Stimulated activated CD8-positive, alpha-beta memory T cell treated with anti-CD3 and anti-CD28 coated beads, Interleukin-12 subunit alpha, Interleukin-12 subunit beta, amount 100 ng/mL, for 24 hours (primary cell): ENCODE results near the gene XIRP1.
"Not testable (repeated sequence)": the region's sequence is repeated elsewhere in the genome, so short reads cannot be mapped to it uniquely, and the experiment has no call there.

ENCODE experiments used
- DNase-seq: peaks from one replicate; pipeline ENCODE4 v3.0.0-alpha.2; 2020; ENCODE audit errors: extremely low read depth

XIRP1 gene

DNA sequence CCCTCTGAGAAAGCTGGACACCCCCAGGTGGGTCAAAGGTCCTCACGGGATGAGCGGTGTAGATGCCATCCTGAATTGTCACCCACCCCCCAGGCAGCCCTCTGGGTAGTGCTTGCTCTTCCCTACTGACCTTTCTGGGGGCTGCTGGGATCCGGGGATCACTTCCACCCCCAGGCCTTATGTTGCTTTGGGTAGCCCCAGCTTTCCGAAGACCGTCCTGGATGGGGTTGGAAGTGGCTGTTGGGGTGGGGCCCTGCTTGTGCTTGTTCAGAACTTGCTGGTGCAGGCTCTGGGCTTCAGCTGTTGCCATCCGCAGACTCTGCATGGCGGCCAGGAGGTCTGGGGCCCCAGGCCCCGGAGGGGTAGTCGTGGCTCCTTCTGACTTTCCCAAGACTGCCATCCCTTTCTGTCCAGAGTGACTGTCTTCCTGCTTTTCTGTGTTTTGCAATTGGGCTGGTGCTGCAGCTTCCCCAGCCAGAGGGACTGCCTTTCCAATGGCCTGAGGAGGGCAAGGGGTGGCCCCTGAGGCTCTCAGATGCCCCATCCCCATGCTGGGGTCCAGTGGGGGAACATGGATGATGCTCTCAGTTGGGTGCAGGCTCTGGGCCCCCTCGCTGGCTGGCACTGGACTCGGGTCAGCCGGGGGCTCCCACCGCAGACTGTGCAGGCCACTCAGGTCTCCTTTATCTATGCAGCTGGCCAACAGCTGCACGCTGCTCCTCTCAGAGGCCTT lies 6.3 kb downstream of the XIRP1 start:
- no peak for DNase-seq

DNA sequence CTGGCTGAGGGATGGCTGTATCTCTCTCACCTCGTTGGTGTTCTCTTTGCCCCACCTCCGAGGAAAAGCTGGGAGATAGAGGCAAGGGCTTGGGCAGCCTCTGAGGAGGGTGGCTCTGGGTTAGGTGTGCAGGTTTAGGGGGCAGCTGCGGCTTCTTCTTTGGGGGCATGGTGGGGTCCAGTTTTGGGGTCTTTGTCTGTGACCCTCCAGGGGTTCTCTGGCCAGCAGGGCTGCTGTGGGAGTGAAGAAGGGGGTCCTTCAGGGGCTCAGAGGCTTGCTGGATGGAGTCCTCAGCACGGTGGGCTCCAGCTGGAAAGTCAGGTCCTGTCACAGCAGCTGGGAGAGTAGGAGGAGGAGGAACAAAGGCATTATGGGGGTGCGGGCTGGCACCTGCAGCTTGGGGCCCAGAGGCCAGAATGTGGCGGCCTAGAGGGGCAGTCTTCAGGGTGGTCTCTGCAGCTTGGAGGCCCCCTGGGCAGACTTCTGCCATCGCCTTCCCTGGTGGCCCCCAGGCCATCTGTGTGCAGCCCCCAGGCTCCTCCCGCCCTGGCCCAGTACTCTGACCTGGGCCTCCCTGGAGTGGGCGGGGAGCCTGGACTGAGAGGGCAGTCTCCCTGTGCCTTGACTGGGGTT lies 7.0 kb downstream of the XIRP1 start:
- DNase-seq, result no peak

DNA sequence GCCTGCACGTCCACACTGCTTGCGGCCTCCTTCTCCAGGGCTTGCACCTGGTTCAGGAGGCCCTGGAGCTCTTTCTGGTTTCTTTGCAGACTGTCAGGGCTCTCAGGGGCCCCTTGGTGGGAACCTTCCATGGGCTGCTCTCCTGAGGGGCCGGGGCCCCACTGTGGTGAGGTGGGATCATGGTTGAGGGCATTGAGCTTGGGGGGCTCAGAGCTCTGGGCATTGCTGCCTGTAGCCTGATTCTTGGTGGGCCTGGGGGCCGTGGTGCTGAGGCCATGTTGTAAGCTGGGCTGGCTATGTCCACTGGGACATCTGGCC lies 7.5 kb downstream of the XIRP1 start:
- no peak for DNase-seq

DNA sequence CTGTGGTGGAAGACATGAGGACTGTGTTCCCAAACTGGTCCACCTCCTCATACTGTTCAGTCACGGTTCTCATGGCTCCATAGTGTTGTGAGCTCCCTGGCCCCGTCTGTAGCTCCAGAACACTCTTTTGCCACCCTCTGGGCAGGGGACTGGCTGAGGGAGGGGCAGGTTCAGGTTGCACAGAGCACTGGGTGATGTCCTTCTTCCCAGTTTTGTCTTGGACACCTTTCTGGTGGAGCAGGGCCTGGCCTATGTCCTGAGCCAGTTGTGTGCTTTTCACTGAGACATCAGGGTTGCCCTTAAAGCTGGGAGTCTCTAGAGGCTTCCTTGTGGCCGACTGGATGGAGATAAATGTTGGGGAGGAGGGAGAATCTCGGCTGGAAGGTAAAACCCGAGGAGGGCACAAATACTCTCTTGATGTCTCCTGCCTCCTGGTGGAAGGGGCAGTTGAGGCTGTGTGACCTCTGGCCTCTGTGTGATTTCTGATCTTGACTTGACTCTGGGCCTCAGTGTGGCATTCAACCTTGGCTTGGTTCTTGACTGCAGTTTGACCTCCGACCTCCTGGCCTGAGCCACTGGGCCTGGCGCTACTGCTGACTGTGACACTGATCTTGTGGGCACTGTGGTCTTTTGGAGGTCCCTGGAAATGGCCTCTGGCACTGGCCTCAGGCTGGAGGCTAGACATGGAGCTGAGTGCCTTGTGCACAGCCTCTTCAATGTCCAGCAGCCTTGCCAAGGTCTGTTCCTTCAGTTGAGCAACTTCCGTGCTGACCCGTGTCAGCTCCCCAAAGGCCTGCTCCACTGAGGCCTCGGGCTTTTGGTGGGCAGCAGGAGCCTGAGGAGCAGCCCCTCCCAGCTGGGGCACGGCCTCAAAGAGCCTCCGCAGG lies 8.1 kb downstream of the XIRP1 start:
- DNase-seq, result no peak

DNA sequence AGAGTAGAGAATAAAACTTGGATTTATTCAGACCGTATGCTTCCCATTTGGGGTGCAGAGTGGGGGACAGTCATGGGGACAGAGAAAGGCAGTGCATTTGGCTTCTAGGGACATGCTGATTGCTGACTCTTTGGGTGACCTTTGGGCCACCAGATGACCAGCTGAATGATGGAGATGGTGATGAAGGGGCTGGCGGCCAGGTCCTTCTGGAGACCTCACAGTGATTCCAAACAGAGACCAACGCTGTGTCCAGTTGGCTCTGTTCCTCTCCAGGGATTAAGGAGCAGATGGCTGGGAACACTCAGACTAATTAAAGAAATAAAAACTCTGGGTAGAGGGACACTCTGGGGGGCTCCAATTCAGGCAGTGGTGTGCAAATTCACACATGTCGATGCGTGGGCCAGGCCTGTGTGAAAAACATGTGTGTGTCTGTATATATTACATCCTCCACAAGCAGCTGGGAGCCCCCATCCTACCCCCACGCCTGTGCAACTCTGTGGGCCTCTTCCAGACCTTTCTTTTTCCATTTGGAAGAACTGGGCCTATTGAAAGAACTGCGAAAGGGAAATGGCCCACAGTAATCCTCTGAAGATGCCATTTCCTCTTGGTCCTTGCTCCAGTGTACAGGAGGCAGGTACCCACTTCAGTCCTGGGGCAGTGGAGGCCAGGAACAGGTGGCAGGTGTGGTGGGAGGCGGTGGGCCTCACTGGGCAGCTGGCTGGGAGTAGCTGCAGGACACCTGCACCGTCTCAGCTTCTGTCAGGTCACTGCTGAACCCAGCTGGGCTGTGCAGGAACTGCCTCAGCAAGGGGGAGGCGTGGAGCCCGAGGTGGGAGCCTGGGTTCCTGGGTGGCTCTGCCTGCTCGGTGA lies 8.9 kb downstream of the XIRP1 start:
- no peak for DNase-seq

DNA sequence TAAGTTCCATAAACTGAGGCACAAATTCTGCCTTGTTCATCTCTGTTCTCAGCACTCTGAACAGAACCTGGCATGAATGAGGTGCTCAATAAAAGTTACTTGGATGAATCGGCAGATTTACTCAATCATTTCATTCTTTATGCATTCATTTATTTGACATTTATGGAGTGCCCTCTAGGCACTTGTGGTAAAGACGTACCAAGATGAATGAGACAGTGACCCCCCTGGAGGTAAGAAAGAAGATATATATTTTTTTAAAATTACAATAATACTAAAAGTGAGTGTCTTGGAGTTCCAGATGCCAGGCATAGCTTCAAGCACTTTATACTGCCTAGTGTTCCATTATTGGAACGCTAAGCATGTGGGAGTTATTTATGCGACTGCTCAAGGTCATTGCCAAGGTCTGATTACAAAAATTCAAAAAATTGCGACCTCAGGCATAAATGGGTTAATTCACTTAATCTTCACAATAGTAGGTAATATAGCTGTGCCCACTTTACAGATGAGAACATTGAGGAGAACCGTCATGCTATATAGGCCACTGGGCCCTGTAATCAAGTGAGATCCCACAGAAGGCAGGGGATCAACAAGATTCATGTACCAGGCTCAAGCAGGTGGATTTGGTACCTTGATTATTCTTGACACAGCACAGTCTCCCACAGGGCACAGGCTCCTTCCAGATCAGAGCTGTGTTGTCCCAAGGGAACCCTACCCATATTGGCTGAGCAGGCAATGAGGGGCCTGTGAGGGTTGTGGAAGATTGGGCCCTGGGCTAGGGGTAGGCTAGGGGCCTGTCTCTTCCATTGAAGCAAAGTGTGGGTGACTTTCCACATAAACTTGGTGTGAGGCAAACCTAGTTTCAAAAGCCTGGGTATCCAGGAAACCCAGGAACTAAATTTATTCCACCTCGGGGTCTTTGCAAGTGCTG lies 10.7 kb downstream of the XIRP1 start:
- no peak for DNase-seq

DNA sequence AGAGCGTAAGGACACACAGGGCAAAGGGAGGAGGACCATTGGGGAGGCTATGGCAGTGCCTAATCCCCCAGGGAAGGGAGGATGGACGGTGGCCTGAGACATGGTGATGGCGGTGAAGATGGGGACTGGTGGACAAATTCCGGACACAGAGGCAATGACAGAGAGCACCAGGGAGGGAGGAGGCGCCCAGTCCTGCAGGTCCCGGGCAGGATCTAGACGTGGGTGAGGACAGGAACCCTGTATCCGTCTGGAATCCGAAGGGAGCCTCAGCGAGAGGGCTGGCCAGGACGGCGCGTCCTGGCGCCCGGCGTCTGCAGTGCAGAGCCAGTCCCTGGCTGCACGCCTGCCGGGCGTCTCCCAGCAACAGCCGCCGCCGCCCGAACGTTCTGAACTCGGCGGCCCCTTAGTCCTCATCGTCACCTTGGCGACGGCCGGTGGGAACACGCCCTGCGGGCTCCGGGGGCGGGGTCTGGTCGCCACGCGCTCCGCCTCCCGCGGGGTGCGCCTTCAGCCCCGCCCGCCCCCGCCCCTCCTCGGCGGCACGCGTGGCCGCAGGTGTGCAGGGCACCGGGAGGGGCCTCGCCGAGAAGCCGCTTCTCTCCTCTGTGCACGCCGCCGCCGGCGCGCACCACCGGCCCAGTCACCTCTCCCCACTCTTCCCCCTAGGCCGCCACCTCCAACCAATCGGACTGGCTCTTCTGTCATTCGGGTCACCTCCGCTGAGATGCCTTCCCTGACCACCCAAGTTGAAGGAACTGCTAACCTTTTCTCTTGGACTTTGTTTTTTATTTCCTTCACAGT lies 11.6 kb downstream of the XIRP1 start:
- DNase-seq, result peak; percentile 71

DNA sequence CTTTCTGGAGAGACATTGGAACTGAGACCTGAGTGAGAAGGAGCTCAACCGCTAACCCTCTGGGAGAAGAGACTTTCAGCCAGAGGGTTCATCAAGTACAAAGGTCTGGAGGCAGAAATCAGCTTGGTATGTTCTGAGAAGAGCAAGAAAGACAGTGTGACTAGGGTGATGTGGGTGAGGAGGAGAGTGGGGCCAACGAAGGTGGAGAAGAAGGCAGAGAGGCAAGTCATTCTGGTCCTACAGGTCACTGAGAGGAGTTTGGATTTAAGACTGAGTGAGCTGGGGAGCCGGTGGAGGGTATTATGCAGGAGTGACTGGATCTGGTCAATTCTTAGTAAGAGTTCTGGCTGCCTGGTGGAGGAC lies 12.2 kb downstream of the XIRP1 start:
- no peak for DNase-seq

DNA sequence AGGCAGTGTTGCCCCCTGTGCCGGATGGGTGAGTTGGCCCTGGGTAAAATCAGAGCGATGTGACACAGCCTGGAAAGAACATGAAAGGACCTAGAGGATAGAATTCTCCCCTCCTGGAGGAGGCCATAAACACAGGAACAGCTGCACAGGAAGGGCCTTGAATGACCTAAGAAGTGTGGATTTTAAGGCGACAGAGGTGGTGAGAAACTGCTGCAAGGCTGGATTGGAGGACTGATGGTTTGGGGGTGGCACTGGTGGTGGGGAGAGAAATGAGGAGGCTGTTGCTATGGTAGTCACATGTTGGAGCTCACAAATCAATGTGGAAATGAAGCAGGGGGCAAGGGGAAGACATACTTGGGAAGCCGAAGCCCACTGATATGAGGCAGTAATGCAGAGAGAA lies 13.8 kb downstream of the XIRP1 start:
- DNase-seq, result no peak

DNA sequence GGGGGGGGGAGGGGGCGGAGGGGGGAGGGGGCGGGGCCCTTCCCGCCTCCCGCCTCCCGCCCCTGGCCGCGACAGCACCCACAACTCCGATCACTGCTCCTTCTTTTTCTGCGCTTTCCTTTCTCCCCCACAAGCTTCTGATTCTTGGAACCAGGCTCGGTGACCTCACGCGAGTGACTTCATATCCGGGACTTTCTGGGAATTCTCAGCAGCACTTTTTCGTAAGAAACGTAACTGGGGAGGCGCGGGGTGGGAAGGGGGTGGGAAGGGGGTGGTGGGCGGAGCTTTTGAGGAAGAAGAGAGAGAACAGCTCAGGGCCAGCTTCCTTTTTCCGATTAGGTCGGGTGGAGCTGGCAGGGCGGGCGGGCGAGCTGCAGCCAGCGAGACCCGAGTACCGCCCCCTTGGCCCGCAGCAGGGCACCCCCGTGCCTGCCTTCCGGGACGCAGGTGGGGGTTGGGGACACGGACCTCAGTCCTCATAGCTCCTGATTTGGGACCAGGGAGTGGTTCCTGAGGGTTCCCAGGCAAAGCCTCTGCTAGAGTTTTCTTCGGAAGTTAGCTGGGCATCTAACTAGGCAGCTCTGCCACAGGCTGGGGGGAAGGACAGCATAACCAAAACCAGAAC lies 14.6 kb downstream of the XIRP1 start:
- DNase-seq, result peak; percentile 44

DNA sequence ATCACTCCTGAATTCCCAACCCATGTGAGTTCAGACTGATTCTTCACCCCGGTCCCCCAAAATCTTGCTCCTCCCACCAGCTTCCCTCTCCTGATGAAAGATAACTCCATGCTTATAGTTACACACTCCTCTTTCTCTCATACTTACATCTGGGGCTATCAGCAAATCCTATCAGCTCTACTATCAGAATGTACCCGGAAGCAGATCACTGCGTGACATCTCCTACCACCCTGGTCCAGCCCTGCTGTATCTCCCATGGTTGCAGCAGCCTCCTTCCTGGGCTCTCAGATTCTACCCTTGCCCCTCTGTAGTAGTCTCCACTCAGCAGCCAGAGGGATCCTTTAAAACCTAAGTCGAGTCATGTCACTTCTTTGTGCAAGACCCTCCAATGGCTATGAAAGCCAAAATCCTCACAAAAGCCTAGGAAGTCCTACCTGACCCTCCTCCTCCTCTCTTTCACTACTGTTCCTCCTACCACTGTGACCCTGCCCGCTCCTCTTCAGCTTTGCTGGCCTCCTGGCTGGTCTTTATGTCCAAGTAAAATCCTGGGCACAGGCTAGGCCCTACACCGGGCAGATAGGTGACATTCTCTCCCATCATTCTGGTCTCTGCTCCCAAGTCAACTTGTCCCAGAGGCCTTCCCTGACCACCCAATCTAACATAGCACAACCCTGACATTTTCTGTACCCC lies 16.2 kb downstream of the XIRP1 start:
- DNase-seq, result no peak

DNA sequence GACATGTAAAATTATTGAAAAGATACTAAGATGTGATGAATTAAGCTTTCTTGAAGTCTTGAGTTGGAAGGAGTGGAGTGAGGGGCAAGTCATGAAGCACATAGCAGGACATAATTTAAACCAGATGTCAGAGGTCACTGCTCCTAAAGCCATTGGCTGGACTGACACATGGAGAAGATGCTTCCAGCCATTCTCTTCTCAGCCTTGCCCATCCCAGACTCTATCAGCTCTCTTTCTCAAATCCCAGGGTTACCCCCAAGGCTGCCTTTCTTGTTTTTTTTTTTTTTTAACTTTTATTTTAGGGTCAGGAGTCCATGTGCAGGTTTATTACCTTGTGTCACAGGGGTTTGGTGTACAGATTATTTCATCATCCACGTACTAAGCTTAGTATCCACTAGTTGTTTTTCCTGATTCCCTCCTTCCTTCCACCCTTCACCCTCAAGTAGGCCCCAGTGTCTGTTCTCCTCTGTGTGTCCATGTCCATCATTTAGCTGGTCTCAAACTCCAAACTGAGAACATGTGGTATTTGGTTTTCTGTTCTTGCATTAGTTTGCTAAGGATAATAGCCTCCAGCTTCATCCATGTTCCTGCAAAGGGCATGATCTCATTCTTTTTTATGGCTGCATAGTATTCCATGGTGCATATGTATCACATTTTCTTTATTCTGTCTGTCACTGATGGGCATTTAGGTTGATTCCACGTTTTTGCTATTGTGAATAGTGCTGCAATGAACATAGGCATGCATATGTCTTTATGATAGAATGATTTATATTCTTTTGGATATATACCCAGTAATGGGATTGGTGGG lies 18.9 kb downstream of the XIRP1 start:
- no peak for DNase-seq

DNA sequence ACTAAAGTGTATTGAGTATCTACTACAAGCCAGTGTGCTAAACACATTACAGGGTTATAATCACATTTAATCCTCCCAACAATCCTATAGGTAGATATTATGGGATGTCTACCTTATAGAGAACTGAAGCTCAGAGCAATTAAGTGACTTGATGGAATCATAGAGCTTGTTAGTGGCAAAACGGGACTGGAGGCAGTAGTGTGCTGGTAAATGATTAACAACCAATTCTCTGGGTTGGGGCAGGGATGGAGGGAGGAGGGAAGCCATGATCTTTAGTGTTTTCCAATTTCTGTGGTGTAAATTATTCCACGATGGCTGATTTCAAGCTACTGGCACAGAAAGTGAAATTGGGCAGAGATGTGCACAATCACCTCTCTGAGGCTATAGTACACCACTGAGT lies 20.5 kb downstream of the XIRP1 start:
- no peak for DNase-seq

DNA sequence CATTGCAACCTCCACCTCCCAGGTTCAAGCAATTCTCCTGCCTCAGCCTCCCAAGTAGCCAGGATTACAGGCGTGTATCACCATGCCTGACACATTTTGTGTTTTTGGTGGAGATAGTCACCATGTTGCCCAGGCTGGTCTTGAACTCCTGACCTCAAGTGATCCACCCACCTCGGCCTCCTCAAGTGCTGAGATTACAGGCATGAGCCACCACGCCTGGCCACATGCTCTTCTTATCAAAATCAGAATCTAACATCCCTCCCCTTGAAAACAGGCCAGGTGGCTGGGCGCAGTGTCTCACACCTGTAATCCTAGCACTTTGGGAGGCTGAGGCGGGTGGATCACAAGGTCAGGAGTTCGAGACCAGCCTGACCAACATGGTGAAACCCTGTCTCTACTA lies 21.5 kb downstream of the XIRP1 start:
- not testable (repeated sequence) for DNase-seq

DNA sequence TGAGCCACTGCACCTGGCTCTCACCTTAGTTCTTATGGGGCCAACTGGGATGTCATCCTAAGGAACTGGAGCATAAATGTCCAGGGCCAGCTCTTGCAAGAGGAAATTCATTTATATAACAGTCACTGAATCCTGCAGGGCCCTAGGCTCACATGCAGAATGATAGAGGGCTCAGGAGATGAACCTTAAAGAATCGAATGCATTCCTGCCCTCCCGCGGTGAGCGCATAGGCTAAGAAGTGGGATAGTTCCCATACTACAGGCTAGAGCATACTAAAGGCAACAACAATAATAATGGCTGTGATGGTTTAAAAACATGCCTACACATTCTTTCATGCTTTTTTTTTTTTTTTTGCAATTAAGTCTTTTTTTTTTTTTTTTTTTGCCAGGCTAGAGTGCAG lies 21.9 kb downstream of the XIRP1 start:
- no peak for DNase-seq

DNA sequence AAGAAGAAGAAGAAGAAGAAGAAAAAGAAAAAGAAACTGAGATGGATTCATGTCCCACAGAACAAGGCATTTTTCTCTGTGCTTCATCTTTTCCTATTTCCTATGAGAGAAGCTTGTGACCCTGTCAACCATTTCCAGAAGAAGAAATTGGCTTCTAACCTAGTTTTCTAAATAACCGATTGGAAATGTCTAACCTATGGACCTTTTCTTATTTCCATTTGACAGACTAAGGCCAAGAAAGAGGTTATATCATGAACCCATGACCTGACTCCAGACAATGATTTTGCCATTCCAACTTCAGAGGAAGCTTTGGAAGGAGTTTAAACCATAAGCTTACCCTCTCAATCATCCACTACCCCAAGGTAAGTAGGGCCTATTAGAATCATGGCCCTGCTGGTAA lies 22.7 kb downstream of the XIRP1 start:
- no peak for DNase-seq

DNA sequence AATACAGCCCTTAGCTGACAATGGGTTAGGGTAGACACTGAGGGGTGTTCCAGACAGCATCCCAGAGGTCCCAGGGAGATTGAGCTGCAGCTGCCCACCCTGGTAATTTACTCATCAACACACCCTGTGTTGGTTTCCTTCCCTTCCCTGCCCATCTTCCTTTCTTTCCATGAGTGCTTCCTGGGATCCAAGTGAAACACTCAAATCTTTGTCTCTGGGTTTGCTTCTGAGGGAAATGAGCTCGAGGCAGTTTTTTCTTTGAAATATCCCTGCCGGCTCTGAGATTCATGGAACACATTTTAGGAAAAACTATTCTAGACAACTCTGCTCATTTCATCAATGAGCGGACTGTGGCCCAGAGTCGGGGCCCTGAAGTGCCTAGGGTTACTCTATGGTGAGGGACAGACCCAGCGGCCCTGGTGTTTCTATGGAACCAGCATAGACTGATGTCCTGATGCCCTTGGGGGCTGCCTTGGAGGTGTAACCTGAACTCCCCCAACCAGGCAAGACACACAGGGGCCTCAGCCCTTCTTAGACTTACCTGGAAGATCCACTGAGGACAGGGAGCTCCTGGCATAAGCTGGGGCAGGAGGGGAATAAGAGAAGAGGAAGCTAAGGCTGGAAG lies 24.1 kb downstream of the XIRP1 start:
- no peak for DNase-seq
